Small intestine (tissue), 7 donors: ENCODE results near the gene PTBP1. TPM values are rescaled to one million over a fixed set of nuclear protein-coding genes. Genes with fewer than 3 reads are reported as not detected.

Experiments
- DNase-seq, 2 donors: peaks; one replicate each; pipeline versions ENCODE4 v3.0.0 to v3.0.0-alpha.2; 2013
- FAIRE-seq: peaks from 2 replicates; lab custom pipeline; 2012; peaks lifted over from hg19 to GRCh38; lab: Jason Lieb, UNC
- H3K27ac ChIP-seq, 3 donors: one replicate each; pipeline ENCODE4 v1.5.1; 2013; ENCODE audit warnings: low read length in 2 of 3, mild to moderate bottlenecking in 2 of 3, control low read depth in 1 of 3, inconsistent platforms in 1 of 3, low read depth in 1 of 3, moderate library complexity in 1 of 3
- H3K27me3 ChIP-seq, 3 donors: one replicate each; pipeline ENCODE4 v1.6.1; 2013; ENCODE audit warnings: low read length in 3 of 3, inconsistent platforms in 1 of 3; ENCODE audit not compliant: control insufficient read depth in 3 of 3, insufficient read depth in 3 of 3
- H3K36me3 ChIP-seq, 3 donors: one replicate each; pipeline ENCODE4 v1.6.1; 2013; ENCODE audit warnings: low read length in 3 of 3, inconsistent platforms in 1 of 3, low read depth in 1 of 3, mild to moderate bottlenecking in 1 of 3, moderate library complexity in 1 of 3; ENCODE audit not compliant: control insufficient read depth in 3 of 3, insufficient read depth in 2 of 3
- H3K4me1 ChIP-seq, 3 donors: one replicate each; pipeline ENCODE4 v1.6.1; 2013; ENCODE audit warnings: low read length in 2 of 3, inconsistent platforms in 1 of 3, low read depth in 1 of 3, mild to moderate bottlenecking in 1 of 3, moderate library complexity in 1 of 3; ENCODE audit not compliant: control insufficient read depth in 3 of 3, insufficient read depth in 2 of 3
- H3K4me3 ChIP-seq, 3 donors: one replicate each; pipeline ENCODE4 v1.5.1; 2013; ENCODE audit warnings: low read length in 3 of 3, control low read depth in 1 of 3, inconsistent platforms in 1 of 3, low read depth in 1 of 3, mild to moderate bottlenecking in 1 of 3, moderate library complexity in 1 of 3
- H3K9me3 ChIP-seq, 2 donors: one replicate each; pipeline ENCODE4 v1.6.1; 2013; ENCODE audit warnings: low read depth in 1 of 2, low read length in 1 of 2; ENCODE audit not compliant: control insufficient read depth in 2 of 2, insufficient read depth in 1 of 2
- WGBS, 3 donors: extraction: QIAGEN DNeasy Blood & Tissue Kit; methylation state at CpG; one replicate each; pipeline ENCODE4 v1.1.7; 2013; 5-methylcytosine and 5-hydroxymethylcytosine counted together
- polyA plus RNA-seq, 4 donors: library from polyadenylated mRNA; stranded (reverse) in 3 of 4; unstranded in 1 of 4; fragments of 200-250 nt in 3 of 4; fragments of 120-200 nt in 1 of 4; gene quantifications; one replicate each; pipeline versions ENCODE4 v1.2.1 to v1.2.3, GENCODE V29; 2013
- donor health status: healthy with polysubstance abuse.
- donor health status: control.
- donor health status: control.
- donor health status: Bipolar disorder and iron deficiency.
- donor health status: healthy.

PTBP1 gene
- polyA plus RNA-seq, 4 donors, result 109 to 257 (median 140) TPM

- H3K27ac ChIP-seq, result no peak overlapping the region
- DNase-seq (peak in 1 of 2 donors; percentile 18), FAIRE-seq (no peak)
- no peaks in the 10 kb centered on the region for H3K9me3 ChIP-seq
- H3K36me3 ChIP-seq, result no peaks in the 10 kb centered on the region
- WGBS, 3 donors, result 55 to 80% (median 60%) methylated on average over 15 of the region's 15 CpGs
- peaks cover 0 to 28% (median 0%) of the 10 kb centered on the region in 3 donors for H3K4me1 ChIP-seq
- H3K4me3 ChIP-seq, result no peak overlapping the region
- H3K27me3 ChIP-seq, result no peaks in the 10 kb centered on the region
These were observed 16.3 kb upstream of the PTBP1 start for GRCh38 chr19:780935-781334.

GRCh38 chr19:781800-782184 is 15.5 kb upstream of the PTBP1 start:
- H3K4me3 ChIP-seq, result peak overlapping the region in 1 of 3 donors; percentile 46

GRCh38 chr19:782185-782877 is 14.9 kb upstream of the PTBP1 start:
- Histone ChIP-seq H3K4me3 (peak overlapping the region in 2 of 3 donors; percentile 6 to 46), H3K4me1 (peaks cover 0 to 28% (median 0%) of the 10 kb centered on the region in 3 donors), H3K27me3 (no peaks in the 10 kb centered on the region), H3K36me3 (no peaks in the 10 kb centered on the region), H3K9me3 (no peaks in the 10 kb centered on the region), H3K27ac (peak overlapping the region in 2 of 3 donors; percentile 11 to 30)
- peak; percentile 66 to 79 for DNase-seq
- 18 to 34% (median 26%) methylated on average over 29 of the region's 29 CpGs for WGBS, 3 donors
- FAIRE-seq, result no peak

More at GRCh38 chr19:781800-782184, 15.5 kb upstream of the PTBP1 start:
- H3K9me3 ChIP-seq, result no peaks in the 10 kb centered on the region
- H3K4me1 ChIP-seq, result peaks cover 0 to 28% (median 0%) of the 10 kb centered on the region in 3 donors
- H3K36me3 ChIP-seq, result no peaks in the 10 kb centered on the region
- H3K27me3 ChIP-seq, result no peaks in the 10 kb centered on the region
- H3K27ac ChIP-seq, result peak overlapping the region in 2 of 3 donors; percentile 24 to 30
- no peak for FAIRE-seq
- DNase-seq, result no peak
- WGBS, 3 donors, result 83 to 88% (median 87%) methylated on average over 18 to 19 of the region's 19 CpGs

GRCh38 chr19:782878-783668 is 14.2 kb upstream of the PTBP1 start:
- peak overlapping the region in 2 of 3 donors; percentile 11 to 30 for H3K27ac ChIP-seq
- H3K4me3 ChIP-seq, result peak overlapping the region in 2 of 3 donors; percentile 6 to 46
- 47 to 57% (median 48%) methylated on average over 29 to 30 of the region's 30 CpGs for WGBS, 3 donors
- H3K9me3 ChIP-seq, result no peaks in the 10 kb centered on the region
- peak in 1 of 2 donors; percentile 9 for DNase-seq
- H3K36me3 ChIP-seq, result peaks cover 0 to 5% (median 0%) of the 10 kb centered on the region in 3 donors
- FAIRE-seq, result no peak
- H3K4me1 ChIP-seq, result peaks cover 0 to 28% (median 0%) of the 10 kb centered on the region in 3 donors
- no peaks in the 10 kb centered on the region for H3K27me3 ChIP-seq

GRCh38 chr19:784541-784940 is 12.7 kb upstream of the PTBP1 start:
- Histone ChIP-seq H3K27ac (peak overlapping the region in 1 of 3 donors; percentile 14), H3K27me3 (no peaks in the 10 kb centered on the region), H3K4me3 (no peak overlapping the region), H3K36me3 (peaks cover 0 to 5% (median 0%) of the 10 kb centered on the region in 3 donors), H3K9me3 (no peaks in the 10 kb centered on the region), H3K4me1 (peaks cover 0 to 25% (median 0%) of the 10 kb centered on the region in 3 donors)
- FAIRE-seq (no peak), DNase-seq (no peak)
- WGBS, 3 donors, result 69 to 88% (median 85%) methylated on average over 12 to 13 of the region's 13 CpGs

- FAIRE-seq (no peak), DNase-seq (no peak)
- peaks cover 0 to 7% (median 0%) of the 10 kb centered on the region in 3 donors for H3K36me3 ChIP-seq
- H3K4me1 ChIP-seq, result peaks cover 0 to 8% (median 0%) of the 10 kb centered on the region in 3 donors
- WGBS, 3 donors, result 86 to 94% (median 92%) methylated on average over 15 to 16 of the region's 16 CpGs
- H3K4me3 ChIP-seq, result no peak overlapping the region
- H3K27me3 ChIP-seq, result no peaks in the 10 kb centered on the region
- peak overlapping the region in 1 of 3 donors; percentile 10 for H3K27ac ChIP-seq
- H3K9me3 ChIP-seq, result no peaks in the 10 kb centered on the region
These were observed 9.7 kb upstream of the PTBP1 start for GRCh38 chr19:787536-787935.

- Histone ChIP-seq H3K9me3 (no peaks in the 10 kb centered on the region), H3K27ac (peak overlapping the region in 2 of 3 donors; percentile 13 to 78), H3K27me3 (no peaks in the 10 kb centered on the region), H3K36me3 (peaks cover 0 to 7% (median 0%) of the 10 kb centered on the region in 3 donors), H3K4me3 (no peak overlapping the region), H3K4me1 (peaks cover 0 to 2% (median 0%) of the 10 kb centered on the region in 3 donors)
- no peak for DNase-seq
- FAIRE-seq, result no peak
- 68 to 82% (median 79%) methylated on average over 11 of the region's 11 CpGs for WGBS, 3 donors
These were observed 8.6 kb upstream of the PTBP1 start for GRCh38 chr19:788686-788982.

GRCh38 chr19:788983-789700 is 8.1 kb upstream of the PTBP1 start:
- no peaks in the 10 kb centered on the region for H3K27me3 ChIP-seq
- peak overlapping the region in 2 of 3 donors; percentile 13 to 78 for H3K27ac ChIP-seq
- H3K4me3 ChIP-seq, result no peak overlapping the region
- no peak for FAIRE-seq
- no peaks in the 10 kb centered on the region for H3K9me3 ChIP-seq
- DNase-seq, result peak in 1 of 2 donors; percentile 14
- H3K36me3 ChIP-seq, result peaks cover 0 to 7% (median 0%) of the 10 kb centered on the region in 3 donors
- WGBS, 3 donors, result 58 to 72% (median 68%) methylated on average over 33 of the region's 33 CpGs
- peaks cover 0 to 2% (median 0%) of the 10 kb centered on the region in 3 donors for H3K4me1 ChIP-seq
